Endothelial cell of umbilical vein (primary cell): Measurements from ENCODE around the gene UBASH3A. TPM values are rescaled to one million over a fixed set of nuclear protein-coding genes. Genes with fewer than 3 reads are reported as not detected.

Experiments used
- BruUV-seq: library from RNA; stranded (reverse); fragments of 400-500 nt; replicated peaks from 2 replicates; lab custom pipeline; 2021; lab: Mats Ljungman, UMichigan
- CTCF ChIA-PET: fragments of 300-600, 350-600 bp; sonication (Branson Sonifier 250); formaldehyde crosslinking; loops from one replicate; lab custom pipeline; 2021; ENCODE audit warnings: antibody characterized with exemption, inconsistent platforms; lab: Charles Lee
- POLR2A ChIA-PET: fragments of 300-600, 350-600 bp; sonication (Branson Sonifier 250); formaldehyde crosslinking; loops from one replicate; lab custom pipeline; 2021; ENCODE audit warnings: antibody characterized with exemption, inconsistent platforms; lab: Charles Lee
- DNase-seq: peaks from one replicate; pipeline ENCODE4 v3.0.0-alpha.2; 2011; ENCODE audit warnings: low read depth, low spot score
- FAIRE-seq: peaks from 2 replicates; lab custom pipeline; 2011; peaks lifted over from hg19 to GRCh38; lab: Jason Lieb, UNC
- H2AFZ ChIP-seq: 2 replicates; pipeline ENCODE4 v1.6.0; 2012; ENCODE audit warnings: low read depth, low read length, control low read depth, inconsistent platforms
- H3K27ac ChIP-seq: 2 replicates; pipeline ENCODE4 v1.5.1; 2011; ENCODE audit warnings: low read depth, mild to moderate bottlenecking, control low read depth, low read length, moderate library complexity; ENCODE audit not compliant: insufficient read depth
- H3K27me3 ChIP-seq, 2 experiments: 2 replicates each; pipeline versions ENCODE4 v1.6.0 to v1.6.1; 2011; ENCODE audit warnings: low read length in 2 of 2, mixed read lengths in 1 of 2; ENCODE audit not compliant: control insufficient read depth in 2 of 2, insufficient read depth in 2 of 2
- H3K36me3 ChIP-seq, 2 experiments: 2 replicates in 1 of 2; 3 replicates in 1 of 2; pipeline ENCODE4 v1.5.1; 2011; ENCODE audit warnings: low read length in 2 of 2, mild to moderate bottlenecking in 1 of 2, moderate library complexity in 1 of 2; ENCODE audit not compliant: control insufficient read depth in 2 of 2, insufficient read depth in 2 of 2; ENCODE audit errors: extremely low read depth in 1 of 2
- H3K4me1 ChIP-seq: 3 replicates; pipeline ENCODE4 v1.5.1; 2011; ENCODE audit warnings: mild to moderate bottlenecking, low read length; ENCODE audit not compliant: control insufficient read depth, insufficient read depth; ENCODE audit errors: extremely low read depth
- H3K4me2 ChIP-seq: 2 replicates; pipeline ENCODE4 v1.6.1; 2011; ENCODE audit warnings: low read length, control low read depth, mixed read lengths; ENCODE audit not compliant: insufficient read depth
- H3K4me3 ChIP-seq, 3 experiments: fragments of 200-600 bp in 1 of 3; sonication (generic), shearing (Covaris generic) in 1 of 3; replicated peaks in 1 of 3; 2 replicates each; pipeline ENCODE4 v1.5.1; 2011 to 2016; ENCODE audit warnings: control low read depth in 3 of 3, low read length in 3 of 3, mild to moderate bottlenecking in 2 of 3, inconsistent platforms in 1 of 3, low read depth in 1 of 3, moderate library complexity in 1 of 3; ENCODE audit not compliant: insufficient read depth in 1 of 3
- H3K79me2 ChIP-seq: 2 replicates; pipeline ENCODE4 v1.6.0; 2012; ENCODE audit warnings: low read length, inconsistent platforms; ENCODE audit not compliant: control insufficient read depth, insufficient read depth
- H3K9ac ChIP-seq: replicated peaks from 2 replicates; pipeline ENCODE3; 2011; ENCODE audit warnings: low read length, control low read depth; ENCODE audit not compliant: insufficient read depth; ENCODE audit errors: extremely low read depth
- H3K9me1 ChIP-seq: replicated peaks from 3 replicates; pipeline ENCODE4 v1.6.0; 2011; ENCODE audit warnings: mild to moderate bottlenecking, low read length; ENCODE audit not compliant: control insufficient read depth, insufficient read depth; ENCODE audit errors: extremely low read depth
- H3K9me3 ChIP-seq: replicated peaks from 2 replicates; pipeline ENCODE4 v1.5.1; 2012; ENCODE audit warnings: low read length, inconsistent platforms; ENCODE audit not compliant: control insufficient read depth, insufficient read depth
- H4K20me1 ChIP-seq: replicated peaks from 2 replicates; pipeline ENCODE3; 2011; ENCODE audit warnings: mild to moderate bottlenecking, low read length; ENCODE audit not compliant: control insufficient read depth, insufficient read depth; ENCODE audit errors: extremely low read depth
- EZH2 ChIP-seq: IDR thresholded peaks from 2 replicates; pipeline ENCODE4 v1.6.1; 2012; ENCODE audit warnings: borderline replicate concordance, low read depth, mild to moderate bottlenecking, moderate library complexity, low read length, inconsistent platforms; ENCODE audit not compliant: severe bottlenecking
- FOS ChIP-seq: IDR thresholded peaks from 2 replicates; pipeline ENCODE4 v1.6.1; 2011; ENCODE audit warnings: mild to moderate bottlenecking, low read length, moderate library complexity, borderline replicate concordance; ENCODE audit not compliant: insufficient read depth
- GATA2 ChIP-seq: IDR thresholded peaks from 2 replicates; pipeline ENCODE4 v1.7.0; 2011; ENCODE audit warnings: low read depth, mild to moderate bottlenecking, moderate library complexity, mixed read lengths, low read length; ENCODE audit not compliant: insufficient read length, insufficient read depth
- JUN ChIP-seq: IDR thresholded peaks from 2 replicates; pipeline ENCODE4 v1.6.1; 2011; ENCODE audit warnings: borderline replicate concordance, low read depth; ENCODE audit not compliant: insufficient read length, insufficient read depth
- MYC ChIP-seq: IDR thresholded peaks from one replicate; pipeline ENCODE4 v1.6.1; 2011; ENCODE audit warnings: mild to moderate bottlenecking, low read depth, low read length
- POLR2A ChIP-seq: IDR thresholded peaks from 2 replicates; pipeline ENCODE4 v1.6.1; 2012; ENCODE audit warnings: low read depth, mild to moderate bottlenecking, control low read depth, low read length
- POLR2AphosphoS5 ChIP-seq: IDR thresholded peaks from 2 replicates; pipeline ENCODE4 v1.6.1; 2012; ENCODE audit warnings: low read depth, mild to moderate bottlenecking, control low read depth, low read length, moderate library complexity; ENCODE audit not compliant: insufficient read depth
- dilution Hi-C: fragments of 300-500 bp; cut with MboI; formaldehyde crosslinking; loops from one replicate; pipeline ENCODE4 v1.15.0; 2019; ENCODE audit warnings: low sequenced_read_pairs; ENCODE audit not compliant: extremely low pct_ligation_motif_present
- intact Hi-C: fragments of 100-400 bp; cut with micrococcal nuclease; formaldehyde crosslinking; loops from one replicate; pipeline ENCODE4 v1.10.0; 2022
- polyA plus RNA-seq, 4 experiments: library from polyadenylated mRNA; depleted of rRNA in 3 of 4; stranded (reverse) in 3 of 4; unstranded in 1 of 4; fragments of >200 nt; gene quantifications; 2 replicates each; pipeline versions ENCODE4 v1.2.1 to v1.2.3, GENCODE V29; 2011 to 2012; ENCODE audit warnings: missing spikeins in 1 of 4
- total RNA-seq: library from RNA; stranded (reverse); gene quantifications from 2 replicates; pipeline ENCODE4 v1.2.3, GENCODE V29; 2021
- TF ChIP-seq, protein P1 (sequence below): IDR thresholded peaks from 2 replicates; pipeline ENCODE4 v1.6.1; 2011; ENCODE audit not compliant: insufficient read depth, insufficient read length
- TF ChIP-seq, protein P2 (sequence below), 2 donors: IDR thresholded peaks; 1 replicate in 1 of 2; 2 replicates in 1 of 2; pipeline ENCODE4 v1.5.1; 2011; ENCODE audit warnings: low read length in 2 of 2, mild to moderate bottlenecking in 2 of 2, moderate library complexity in 2 of 2, control low read depth in 1 of 2, inconsistent platforms in 1 of 2, low read depth in 1 of 2; ENCODE audit not compliant: insufficient read depth in 1 of 2; ENCODE audit errors: extremely low read depth in 1 of 2

Gene UBASH3A
- total and polyA plus RNA-seq, 2 donors (not counting 3 experiments of a cell fraction or from before 2014, with no cell fraction given), result not detected

DNA sequence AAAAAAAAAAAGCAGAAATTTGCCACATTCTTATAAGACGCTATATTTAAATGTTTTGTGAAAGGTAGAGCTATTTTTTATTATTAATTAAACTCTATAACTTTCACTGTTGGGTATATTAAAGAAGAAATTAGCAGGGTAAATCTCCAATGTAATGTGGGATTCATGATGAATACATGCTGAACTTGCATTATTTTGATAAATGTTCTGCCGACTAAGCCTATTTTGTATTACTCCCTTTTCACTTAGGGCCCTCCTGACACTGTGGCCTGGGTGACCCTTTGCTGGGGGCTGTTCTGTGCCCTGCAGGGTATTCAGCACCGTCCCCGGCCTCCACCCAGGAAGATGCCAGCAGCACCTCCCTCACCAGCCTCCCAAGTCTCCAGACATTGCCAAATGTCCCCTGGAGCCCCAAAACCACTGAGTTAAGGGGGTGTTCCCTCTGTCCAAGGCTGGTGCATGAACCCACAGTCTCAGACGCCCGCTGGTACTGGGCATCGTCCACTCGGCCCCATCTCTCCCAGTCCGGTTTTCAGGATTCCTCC, 69.9 kb downstream of the UBASH3A start:
- dilution Hi-C loops (no loop called here), intact Hi-C loops (loop anchor here (1.0 kb wide), 1 partner anchor 45 kb away; no protein-coding TSS in a partner anchor)
- Histone ChIP-seq H3K4me2 (peak overlapping the region; percentile 3), H3K9me3 (no peaks in the 10 kb centered on the region), H3K27me3 (peaks cover 2 to 7% of the 10 kb centered on the region in 2 experiments), H3K79me2 (no peaks in the 10 kb centered on the region), H2AFZ (peak overlapping the region; percentile 64), H3K4me1 (peaks cover 12% of the 10 kb centered on the region), H3K9ac (no peak overlapping the region), H3K36me3 (no peaks in the 10 kb centered on the region), H3K9me1 (no peaks in the 10 kb centered on the region), H4K20me1 (no peaks in the 10 kb centered on the region), H3K27ac (no peak overlapping the region), H3K4me3 (no peak overlapping the region)
- no peak for FAIRE-seq
- TF ChIP-seq GATA2 (no peak), EZH2 (no peak), POLR2AphosphoS5 (no peak), JUN (no peak), MYC (no peak), FOS (no peak), POLR2A (no peak)
- TF ChIP-seq, protein P1, sequence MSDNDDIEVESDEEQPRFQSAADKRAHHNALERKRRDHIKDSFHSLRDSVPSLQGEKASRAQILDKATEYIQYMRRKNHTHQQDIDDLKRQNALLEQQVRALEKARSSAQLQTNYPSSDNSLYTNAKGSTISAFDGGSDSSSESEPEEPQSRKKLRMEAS, result no peak
- TF ChIP-seq, protein P2, sequence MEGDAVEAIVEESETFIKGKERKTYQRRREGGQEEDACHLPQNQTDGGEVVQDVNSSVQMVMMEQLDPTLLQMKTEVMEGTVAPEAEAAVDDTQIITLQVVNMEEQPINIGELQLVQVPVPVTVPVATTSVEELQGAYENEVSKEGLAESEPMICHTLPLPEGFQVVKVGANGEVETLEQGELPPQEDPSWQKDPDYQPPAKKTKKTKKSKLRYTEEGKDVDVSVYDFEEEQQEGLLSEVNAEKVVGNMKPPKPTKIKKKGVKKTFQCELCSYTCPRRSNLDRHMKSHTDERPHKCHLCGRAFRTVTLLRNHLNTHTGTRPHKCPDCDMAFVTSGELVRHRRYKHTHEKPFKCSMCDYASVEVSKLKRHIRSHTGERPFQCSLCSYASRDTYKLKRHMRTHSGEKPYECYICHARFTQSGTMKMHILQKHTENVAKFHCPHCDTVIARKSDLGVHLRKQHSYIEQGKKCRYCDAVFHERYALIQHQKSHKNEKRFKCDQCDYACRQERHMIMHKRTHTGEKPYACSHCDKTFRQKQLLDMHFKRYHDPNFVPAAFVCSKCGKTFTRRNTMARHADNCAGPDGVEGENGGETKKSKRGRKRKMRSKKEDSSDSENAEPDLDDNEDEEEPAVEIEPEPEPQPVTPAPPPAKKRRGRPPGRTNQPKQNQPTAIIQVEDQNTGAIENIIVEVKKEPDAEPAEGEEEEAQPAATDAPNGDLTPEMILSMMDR (IDR thresholded peaks at IDR 0.05; ENCODE audit: extremely low read depth in 1 of 2, insufficient read depth in 1 of 2, low read depth in 1 of 2, low read length in 2 of 2), result no peak
- no TSS peak for BruUV-seq
- POLR2A ChIA-PET, result no interaction called here
- CTCF ChIA-PET, result interaction anchor here (0.8 kb wide), 1 partner anchor 22 kb away, joined by 3 read pairs; no protein-coding TSS in a partner anchor
- no peak for DNase-seq
